Measurements from ENCODE around the gene FHIP1A.

The FHIP1A gene

DNA sequence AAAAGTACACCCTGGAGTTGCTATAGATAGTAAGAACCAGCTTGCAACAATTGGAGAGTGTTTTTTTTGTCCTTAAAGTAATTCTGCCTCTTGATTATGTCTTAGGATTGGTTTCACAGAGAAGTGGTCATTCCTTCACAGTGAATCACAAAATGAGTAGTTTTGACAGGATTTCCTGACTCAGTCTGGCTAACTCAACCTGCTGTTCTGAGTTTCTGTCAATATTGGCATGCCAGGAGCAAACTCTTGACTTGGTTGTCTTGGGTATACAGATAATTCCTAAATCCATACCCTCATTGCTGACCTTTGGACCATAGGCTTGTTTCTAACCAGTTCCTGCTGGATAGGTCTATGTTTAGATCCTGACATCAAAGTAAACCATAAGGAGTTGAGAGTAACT, 9.4 kb downstream of the FHIP1A start:
- no peak for DNase-seq

DNA sequence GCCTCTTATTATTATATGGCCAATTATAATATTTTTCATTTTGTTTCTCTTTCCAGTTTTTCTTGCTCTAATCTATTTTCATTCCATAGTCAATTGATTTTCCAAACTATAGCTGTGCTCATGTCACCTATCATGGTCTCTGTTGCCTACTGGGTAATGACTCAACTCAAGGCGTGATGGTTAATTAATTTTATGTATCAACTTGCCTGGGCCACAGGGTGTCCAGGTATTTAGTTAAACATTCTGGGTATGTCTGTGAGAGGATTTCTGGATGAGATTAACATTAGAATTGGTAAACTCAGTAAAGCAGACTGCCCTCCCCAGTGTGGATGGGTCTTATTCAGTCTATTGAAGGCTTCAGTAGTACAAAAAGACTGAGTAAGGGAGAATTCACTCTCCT, 9.9 kb downstream of the FHIP1A start:
- no peak for DNase-seq

DNA sequence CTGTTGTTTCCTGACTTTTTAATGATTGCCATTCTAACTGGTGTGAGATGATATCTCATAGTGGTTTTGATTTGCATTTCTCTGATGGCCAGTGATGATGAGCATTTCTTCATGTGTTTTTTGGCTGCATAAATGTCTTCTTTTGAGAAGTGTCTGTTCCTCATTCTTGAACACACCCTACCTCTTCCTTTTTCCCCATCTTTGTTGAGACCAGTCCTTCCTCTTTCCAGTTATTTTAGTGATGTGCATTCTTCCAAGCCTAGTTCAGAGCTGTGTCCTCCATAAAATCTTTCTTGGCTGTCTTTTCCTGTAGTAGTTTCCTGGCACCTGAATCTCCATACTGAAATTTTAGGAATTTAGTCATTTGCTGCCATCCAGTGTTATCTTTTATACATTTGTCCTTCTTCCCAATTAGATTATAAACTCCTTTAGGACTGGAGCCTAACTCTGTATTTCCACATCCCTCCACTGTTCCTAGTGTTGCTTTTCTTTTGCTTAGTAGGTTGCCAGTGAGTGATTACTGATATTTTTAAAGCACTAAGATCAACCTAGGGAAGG, 11.4 kb downstream of the FHIP1A start:
- DNase-seq: no peak

DNA sequence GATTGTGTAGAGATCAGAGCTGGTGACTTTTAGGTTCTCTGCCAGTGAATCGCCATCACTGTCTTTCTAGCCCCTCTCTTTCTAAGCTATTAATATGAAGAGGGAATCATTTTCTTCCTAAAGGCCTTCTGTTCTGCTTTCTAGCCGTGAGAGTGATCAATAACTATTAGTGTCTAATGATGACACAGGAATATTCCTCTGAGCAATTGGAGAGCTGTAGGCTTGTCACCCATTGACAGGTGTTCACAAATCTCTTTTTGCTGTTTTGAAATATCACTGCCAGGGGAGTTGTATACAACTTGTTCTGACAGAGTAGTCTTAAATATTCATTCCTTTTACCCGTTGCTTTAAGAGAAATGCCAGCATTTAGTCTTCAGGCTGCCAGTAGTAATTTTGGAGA, 13.9 kb downstream of the FHIP1A start:
- DNase-seq: no peak

DNA sequence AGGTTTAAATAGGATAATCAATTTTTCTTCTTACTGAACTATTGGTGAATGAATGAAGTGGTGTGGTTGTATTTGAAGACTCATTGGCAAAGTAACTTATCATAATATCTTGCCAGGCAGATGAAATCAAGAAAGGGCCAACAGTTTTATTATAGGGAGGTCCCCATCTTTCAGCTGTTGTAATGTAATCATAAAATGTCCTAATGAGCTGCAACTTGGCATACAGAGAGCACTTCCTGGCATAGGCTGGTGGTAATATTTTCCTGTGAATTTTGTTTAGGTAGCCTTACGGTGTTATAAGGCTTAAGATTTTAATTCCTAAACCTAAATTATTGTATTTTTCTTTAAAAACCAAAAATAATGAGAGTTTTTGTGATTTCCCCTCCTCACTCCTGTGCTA, 17.5 kb downstream of the FHIP1A start:
- DNase-seq: no peak

DNA sequence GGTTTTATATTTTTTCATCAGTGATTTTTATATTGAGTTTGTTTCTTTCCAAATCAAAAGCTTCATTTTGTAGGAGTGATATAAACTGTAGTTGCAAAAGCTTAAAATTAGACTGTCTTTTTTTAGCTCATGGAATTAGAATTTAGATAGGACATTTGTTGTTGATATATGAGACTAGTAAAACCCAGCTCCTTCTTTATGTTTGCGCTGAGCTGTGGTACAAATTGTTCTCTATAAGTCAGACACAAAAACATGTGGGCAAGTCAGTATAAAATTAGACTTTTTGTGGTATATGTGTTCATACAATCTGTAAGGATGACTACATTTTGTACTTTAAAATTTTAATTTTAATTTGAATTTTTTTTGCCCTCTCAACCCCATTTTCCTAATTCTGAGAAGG, 18.3 kb downstream of the FHIP1A start:
- DNase-seq: no peak

DNA sequence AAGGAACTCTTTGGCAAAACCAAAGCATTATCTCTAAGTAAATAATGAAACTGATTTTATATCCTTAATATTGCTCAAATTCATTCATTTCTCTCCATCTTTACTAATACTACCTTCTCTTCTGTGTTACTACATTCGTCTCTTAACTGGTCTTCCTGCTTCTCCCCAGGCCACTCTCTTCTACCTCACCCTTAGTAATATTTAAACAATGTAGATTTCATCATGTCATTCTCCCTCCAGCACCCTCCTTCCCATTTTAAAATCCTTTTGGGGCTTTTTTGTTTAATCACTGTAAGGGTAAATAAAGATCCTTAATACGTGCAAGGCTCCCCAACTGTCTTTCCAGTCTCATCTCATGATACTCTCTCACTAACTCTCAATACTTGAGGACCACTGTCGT, 19.4 kb downstream of the FHIP1A start:
- no peak for DNase-seq

DNA sequence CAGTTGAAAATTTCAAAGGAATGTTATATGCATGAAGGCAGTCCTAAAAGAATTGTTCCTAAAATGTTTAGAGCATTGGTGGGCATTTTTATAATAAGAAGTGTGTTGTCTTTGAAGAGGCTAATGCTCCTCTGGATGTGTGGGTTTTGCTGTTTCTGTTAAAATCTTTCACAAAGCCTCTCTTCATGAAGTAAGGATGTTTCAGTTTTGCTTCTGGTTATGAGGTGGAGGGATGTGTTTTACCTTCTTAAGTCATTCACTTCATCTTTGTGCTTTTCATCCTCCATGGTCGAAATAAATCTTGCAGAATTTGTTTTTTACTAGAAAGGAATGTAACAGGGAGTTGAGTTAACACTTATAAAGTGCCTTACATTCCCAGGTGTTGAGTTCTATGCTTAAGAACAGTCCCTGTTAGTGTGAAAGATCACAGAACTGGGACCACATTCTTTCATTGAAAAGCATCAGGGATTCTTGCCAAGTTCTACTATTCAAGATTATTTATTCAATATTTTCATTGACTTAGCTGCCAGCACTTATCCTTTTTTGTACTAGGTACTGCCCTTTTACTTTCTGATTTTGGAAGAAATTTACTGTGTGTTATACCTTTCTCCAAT, 21.1 kb downstream of the FHIP1A start:
- DNase-seq: no peak

DNA sequence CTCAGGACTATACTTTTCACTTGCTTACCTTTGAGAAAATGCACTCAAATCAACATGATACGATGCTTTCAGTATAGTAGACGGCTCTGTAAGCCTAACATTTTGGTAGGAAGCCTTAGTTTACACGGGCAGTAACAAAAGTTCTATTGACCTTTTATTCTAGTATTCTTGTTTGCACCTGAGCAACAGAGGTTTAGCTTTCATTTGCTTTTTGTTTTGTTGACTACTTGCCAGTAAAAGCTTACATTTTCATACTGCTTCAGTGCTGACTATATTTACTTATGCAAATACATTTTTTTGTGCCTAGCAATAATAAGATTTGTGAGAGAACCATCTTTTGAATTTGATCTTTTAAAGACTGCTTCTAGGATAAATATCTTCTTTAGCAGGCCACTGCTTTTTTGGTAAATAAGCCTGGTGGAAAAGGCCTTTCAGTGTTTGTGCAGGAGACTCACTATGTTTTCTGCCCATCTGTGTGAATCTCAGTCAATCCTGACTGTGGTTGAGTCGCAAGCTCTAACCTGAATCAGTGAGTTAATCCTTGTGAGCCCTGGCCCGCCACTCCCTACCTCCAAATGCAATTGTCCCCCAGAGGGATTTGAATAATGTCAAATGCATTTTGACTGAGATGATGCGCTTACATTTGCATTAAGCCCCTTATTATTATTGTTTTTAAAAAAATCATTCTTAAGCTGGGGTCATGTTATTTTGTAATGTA, 21.9 kb downstream of the FHIP1A start:
- DNase-seq: no peak

DNA sequence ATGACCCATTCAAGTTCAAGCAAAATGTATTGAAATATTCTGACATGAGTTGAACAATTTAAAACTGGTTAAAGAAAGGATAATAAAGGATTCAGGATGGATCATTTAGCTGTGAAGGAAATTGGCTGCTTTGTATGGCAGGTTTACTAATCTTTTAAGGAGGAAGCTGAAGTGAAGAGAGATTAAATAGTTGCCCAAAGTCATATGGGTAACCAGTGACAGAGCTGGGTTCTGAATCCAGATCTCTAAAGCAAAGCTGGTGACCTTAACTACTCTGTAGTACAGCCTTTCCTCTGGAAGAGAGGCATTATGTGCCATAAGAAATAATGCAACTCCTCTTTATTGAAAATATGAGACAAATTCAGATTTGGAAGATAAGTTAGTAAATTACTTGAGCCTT, 22.8 kb downstream of the FHIP1A start:
- DNase-seq: no peak

DNA sequence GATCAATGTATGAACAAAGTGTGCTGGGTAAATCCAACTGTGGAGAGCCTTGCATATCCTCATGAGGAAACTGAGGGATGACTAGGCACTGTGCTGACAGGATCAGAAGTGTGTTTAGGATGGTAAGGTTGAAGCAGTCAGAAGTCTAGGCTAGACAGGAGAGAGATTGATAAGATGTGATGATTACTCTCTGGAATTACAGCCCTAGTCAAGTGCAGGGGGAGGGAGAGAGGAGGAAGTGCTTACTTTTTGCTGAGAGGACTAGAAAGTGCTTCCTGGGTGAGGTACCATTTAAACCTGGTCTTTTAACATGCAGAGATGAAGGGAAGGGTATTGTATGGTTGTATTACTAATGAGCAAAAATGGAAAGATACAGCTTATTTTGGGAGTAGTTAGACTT, 23.7 kb downstream of the FHIP1A start:
- DNase-seq: no peak

DNA sequence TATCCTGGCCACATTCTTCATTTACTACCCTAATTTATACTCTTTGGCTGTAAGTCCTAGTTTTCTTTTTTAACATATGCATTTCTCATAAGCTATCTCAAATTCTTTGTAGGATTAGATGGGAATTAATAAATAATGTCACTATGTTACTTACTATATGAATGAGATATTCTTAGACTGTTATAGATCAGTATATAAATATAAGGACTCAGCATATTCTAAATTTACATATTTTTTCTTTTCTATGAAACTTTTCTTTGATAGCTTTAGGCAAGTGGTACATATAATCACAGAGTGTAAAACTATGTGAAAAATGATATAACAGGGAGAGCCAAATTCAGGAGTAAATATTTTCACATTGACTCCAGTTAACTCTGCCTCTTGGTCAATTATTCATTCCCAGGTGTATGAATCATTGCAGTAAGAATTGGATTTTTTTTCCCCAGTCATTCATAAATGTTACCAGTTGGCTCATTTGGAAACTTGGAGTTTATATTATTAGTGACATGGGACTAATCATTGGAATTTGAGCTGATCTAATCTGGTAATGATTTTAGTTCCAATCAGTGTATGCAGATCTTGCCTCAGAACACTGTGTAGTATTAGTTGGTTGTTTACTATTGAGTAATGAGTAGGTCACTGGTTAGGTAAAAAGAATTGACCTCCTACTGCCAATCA, 25.3 kb downstream of the FHIP1A start:
- no peak for DNase-seq

DNA sequence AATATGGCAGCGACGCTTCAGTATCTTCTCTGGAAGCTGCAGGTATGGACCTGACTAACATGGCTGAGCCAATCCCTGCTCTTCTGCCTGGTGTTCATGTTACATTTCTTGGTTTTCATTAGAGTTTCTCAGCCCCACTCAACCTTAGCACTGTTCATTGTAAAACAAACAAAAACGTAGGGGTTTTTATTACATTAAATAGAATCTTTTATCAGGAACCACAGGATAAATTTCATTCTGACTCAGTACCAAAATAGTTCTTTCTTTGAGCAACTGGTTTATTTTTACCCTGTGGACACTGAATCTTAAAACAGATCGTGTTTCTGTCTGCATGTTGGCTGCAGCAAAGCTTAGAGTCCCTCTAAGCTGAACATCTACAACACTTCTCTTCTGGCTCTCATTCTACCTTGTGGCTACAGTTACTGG, 27.1 kb downstream of the FHIP1A start:
- no peak for DNase-seq

DNA sequence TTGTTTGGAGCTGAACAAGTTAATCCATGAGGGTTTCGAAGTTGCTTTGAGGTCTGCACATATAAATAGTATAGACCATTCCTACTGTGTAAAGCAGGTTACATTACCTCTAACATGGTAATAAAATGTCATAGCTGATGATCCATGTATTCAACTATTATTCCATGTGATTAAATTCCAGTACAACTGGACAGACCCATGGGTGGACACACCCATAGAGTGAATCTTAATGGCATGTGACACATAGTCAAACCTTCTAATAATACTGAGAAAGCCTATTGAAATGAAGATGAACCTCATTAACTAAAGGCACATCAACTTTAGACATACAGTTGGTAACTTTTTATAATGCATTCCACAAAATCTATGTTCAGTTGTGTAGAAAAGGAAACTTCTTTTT, 28.5 kb downstream of the FHIP1A start:
- no peak for DNase-seq

DNA sequence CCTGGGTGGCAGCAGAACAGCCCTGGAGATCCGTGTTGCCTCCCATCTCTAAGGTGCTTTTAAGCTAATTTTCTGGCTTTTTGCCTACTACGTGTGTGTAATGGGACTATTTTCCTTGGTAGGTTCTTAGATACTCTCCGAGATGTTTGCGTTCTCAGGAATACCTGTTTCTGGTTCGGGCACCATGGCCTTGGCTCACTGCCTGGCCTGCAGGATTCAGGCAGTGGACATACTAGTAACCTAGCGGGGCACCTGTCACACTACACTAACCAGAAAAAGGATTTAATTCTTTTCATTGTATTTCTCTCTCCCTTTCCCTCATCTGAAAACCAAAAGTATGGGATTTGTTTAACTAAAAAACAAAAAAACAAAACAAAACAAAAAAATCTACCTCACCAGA, 29.2 kb downstream of the FHIP1A start:
- DNase-seq: no peak

DNA sequence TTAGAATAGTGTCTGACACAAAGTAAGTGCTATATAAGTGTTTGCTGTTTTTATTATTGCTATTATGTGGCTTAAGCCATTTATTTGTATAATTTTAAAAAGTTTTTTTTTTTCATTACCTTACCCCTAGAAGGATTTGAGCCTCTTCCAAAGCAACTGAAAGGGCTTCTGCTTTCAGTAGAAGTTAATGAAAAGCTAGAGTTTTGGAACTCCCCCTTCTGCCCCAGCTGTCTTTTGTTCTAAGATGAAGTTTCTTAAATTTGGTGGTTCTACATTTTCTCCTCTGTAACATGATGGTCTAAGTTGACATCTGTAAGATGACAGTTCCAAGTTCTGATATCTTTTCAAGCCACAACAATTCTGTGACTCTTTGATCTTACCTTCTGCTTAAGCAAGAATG, 30.3 kb downstream of the FHIP1A start:
- no peak for DNase-seq

DNA sequence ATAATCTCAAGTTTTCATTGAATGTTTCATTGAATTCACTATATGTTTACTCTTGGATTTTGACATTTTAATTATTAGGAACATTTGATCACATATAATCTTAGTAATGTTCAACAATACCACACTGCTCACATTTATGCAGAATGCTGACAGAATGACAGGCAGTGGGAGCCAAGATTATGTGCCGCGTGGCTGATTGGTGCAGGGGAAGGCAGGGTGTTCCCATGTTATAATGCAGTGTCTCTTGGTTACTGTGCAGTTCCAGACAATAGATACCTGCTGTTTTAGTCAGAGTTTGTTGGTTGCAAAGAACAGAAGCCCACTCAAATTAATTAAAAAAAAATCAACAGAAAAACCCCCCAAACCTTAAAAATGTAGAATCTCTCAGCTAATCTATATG, 33.0 kb downstream of the FHIP1A start:
- no peak for DNase-seq

DNA sequence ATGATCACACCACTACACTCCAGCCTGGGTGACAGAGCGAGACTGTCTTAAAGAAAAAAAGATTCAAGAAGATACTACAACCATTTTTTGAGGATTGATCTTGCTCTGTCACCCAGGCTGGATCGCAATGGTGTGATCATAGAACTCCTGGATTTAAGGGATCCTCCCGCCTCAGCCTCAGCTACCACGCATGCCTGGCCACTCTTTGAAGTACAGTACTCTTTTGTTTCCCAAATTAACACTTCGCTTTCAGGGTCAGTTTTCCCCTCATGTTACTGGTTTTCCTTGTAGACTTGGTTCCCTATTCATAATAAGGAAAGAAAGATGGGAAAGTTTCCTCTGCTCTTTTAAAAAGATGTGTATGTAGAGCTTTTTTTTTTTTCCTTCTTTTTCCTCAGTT, 34.3 kb downstream of the FHIP1A start:
- DNase-seq: no peak

DNA sequence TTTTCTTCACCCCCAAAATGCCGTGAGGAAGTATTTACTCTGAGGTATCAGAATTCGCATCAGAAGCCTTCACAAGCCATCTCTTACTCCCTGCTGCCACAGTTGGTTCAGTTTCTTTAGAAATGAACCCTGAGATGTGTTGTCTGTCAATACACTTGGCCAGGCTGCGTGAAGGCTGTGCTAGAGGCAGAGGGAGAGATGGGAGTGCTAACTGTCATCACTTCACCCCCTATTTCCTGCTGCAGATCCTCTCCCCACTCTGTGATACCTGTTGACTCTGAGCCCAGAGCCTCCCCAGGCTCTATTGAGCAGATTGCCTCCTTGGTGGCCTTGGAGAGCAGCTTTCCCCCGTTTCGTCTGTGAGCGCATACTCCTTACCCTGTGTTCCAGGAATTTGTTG, 34.8 kb downstream of the FHIP1A start:
- DNase-seq: no peak

DNA sequence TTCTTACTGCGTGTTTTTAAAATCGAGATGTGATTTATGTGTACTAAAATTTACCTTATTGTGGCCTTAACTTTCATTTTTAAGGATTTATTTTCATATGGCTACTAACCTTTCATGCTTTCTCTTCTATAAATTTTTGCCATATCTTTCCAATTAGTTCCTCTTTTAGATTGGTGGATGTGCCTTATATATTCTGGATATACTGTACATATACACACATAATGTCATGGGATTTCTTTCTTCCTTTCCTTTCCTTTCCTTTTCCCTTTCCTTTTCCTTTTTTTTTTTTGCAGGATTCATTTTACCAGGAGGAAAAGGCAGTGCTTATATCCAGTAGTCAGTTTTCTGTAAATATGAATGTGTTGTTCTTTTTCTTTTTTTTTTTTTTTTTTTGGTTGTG, 37.2 kb downstream of the FHIP1A start:
- no peak for DNase-seq

DNA sequence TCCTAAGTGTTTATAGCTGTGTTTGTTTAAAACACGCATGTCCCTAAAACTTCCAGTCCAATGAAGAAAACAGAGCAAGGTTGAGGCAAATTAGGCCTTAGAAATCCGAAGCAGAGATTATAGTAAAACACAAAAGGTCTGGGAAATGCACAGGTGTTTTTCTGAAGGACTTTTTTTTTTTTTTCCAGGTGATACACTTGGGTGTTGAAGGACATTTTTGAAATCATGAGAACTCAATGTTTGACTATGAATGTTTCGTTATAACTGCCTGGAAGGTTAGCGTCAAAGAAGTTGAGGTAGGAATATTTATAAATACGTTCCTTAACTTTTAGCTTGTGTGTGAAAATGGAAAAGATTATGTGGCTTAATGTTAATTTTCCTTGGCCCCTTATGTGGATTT, 45.5 kb downstream of the FHIP1A start:
- no peak for DNase-seq

DNA sequence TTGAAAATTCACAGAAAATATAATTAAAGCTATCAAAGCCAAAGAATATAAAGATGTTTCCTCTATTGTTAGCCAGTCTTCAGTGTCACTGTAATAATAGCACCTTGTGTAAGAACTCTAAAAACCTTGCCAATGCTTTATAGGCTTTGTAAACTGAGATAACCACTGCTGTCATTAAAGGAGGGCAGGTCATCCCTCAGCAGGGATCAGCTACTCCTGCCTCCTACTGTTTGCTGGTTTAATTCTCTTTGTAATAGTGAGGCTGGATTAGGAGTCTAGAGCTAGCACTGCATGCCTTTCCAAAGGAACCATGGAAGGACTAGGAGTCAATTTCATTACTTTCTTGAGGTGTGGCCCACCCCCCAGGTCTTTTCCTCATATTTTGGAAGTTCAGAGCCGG, 46.2 kb downstream of the FHIP1A start:
- no peak for DNase-seq

DNA sequence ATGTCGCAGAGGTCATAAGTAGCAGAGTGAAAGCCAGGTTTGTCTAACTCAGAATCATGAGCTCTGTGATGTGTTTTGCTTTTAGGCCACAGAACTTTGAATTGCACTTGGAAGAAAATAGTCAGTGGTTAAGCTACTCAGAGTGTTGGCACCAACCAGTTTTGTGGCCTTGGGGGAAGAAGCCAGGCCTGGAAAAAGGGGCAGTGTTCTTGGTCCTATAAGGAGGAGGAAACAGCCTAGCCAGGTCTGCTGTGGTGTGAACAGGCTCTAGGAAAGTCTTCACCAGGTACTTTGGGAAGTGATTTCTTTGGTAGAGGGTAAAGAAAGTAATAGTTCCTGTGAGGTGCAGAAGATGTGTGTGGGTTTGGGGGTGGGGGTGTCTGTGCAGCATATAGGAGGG, 49.2 kb downstream of the FHIP1A start:
- no peak for DNase-seq

Measured in NCI-H2227 treated with DMSO at 0.1 percent for 48 hours (cell line).